C4-2B (cell line): Measurements from ENCODE around the gene CEP290.

Experiments
- ZFX ChIP-seq: fragments of 450-650 bp; IDR thresholded peaks from 2 replicates; pipeline ENCODE4 v1.6.1; 2017
- TF ChIP-seq, protein P1 (sequence below): fragments of 450-650 bp; conservative IDR thresholded peaks from 2 replicates; pipeline ENCODE4 v1.5.1; 2017; ENCODE audit warnings: mild to moderate bottlenecking

- TF ChIP-seq, protein P1, sequence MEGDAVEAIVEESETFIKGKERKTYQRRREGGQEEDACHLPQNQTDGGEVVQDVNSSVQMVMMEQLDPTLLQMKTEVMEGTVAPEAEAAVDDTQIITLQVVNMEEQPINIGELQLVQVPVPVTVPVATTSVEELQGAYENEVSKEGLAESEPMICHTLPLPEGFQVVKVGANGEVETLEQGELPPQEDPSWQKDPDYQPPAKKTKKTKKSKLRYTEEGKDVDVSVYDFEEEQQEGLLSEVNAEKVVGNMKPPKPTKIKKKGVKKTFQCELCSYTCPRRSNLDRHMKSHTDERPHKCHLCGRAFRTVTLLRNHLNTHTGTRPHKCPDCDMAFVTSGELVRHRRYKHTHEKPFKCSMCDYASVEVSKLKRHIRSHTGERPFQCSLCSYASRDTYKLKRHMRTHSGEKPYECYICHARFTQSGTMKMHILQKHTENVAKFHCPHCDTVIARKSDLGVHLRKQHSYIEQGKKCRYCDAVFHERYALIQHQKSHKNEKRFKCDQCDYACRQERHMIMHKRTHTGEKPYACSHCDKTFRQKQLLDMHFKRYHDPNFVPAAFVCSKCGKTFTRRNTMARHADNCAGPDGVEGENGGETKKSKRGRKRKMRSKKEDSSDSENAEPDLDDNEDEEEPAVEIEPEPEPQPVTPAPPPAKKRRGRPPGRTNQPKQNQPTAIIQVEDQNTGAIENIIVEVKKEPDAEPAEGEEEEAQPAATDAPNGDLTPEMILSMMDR = no peak
- TF ChIP-seq ZFX = no peak
Measured at GRCh38 chr12:88142610-88142991, 713 bp upstream of the CEP290 start.
